Muscle layer of duodenum (tissue), 2 donors: ENCODE data around the gene SCGB3A2.

Experiments used
- H3K27ac ChIP-seq: one replicate; pipeline ENCODE4 v1.7.0; 2013; ENCODE audit warnings: mild to moderate bottlenecking, low read length
- H3K27me3 ChIP-seq: one replicate; pipeline ENCODE4 v1.7.0; 2013; ENCODE audit warnings: low read depth, mild to moderate bottlenecking, control low read depth, low read length
- H3K36me3 ChIP-seq, 2 donors: one replicate each; pipeline ENCODE4 v1.7.0; 2013; ENCODE audit warnings: low read length in 2 of 2, control low read depth in 1 of 2, mild to moderate bottlenecking in 1 of 2; ENCODE audit not compliant: insufficient read depth in 2 of 2, control insufficient read depth in 1 of 2
- H3K4me1 ChIP-seq, 2 donors: one replicate each; pipeline ENCODE4 v1.7.0; 2013; ENCODE audit warnings: low read length in 2 of 2, mild to moderate bottlenecking in 2 of 2, control low read depth in 1 of 2, moderate library complexity in 1 of 2; ENCODE audit not compliant: insufficient read depth in 2 of 2, control insufficient read depth in 1 of 2
- H3K4me3 ChIP-seq, 2 donors: one replicate each; pipeline ENCODE4 v1.7.0; 2013; ENCODE audit warnings: low read length in 2 of 2, low read depth in 1 of 2, mild to moderate bottlenecking in 1 of 2
- H3K9me3 ChIP-seq, 2 donors: one replicate each; pipeline ENCODE4 v1.7.0; 2013; ENCODE audit warnings: low read length in 2 of 2, control low read depth in 1 of 2, mild to moderate bottlenecking in 1 of 2; ENCODE audit not compliant: control insufficient read depth in 1 of 2
- donor health status: healthy.

SCGB3A2 gene

GRCh38 chr5:147853372-147853987 lies 25.0 kb upstream of the SCGB3A2 start:
- Histone ChIP-seq H3K27me3 (no peaks in the 10 kb centered on the region), H3K27ac (no peak overlapping the region), H3K9me3 (no peaks in the 10 kb centered on the region), H3K36me3 (no peaks in the 10 kb centered on the region), H3K4me1 (no peaks in the 10 kb centered on the region), H3K4me3 (no peak overlapping the region)

DNA sequence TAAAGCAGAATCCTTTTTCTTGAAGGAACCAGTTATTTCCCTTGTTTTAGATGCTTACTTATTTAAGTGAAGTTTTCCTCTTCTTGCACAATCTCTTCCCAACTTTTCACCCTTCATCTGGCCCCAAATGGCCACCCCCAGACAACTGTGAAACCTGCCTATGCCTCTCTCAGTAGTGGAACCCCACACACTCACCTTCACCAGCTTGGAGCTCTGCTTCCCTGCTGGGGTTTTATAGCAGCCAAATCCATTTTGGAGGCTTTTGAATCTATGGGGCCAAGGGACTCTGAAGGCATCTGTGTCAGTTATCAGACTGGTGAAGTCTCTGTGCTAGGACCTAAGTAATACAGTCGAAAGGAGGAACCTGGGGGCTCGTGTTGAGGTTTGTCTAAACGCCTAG lies 24.2 kb upstream of the SCGB3A2 start:
- Histone ChIP-seq H3K27ac (no peak overlapping the region), H3K4me1 (no peaks in the 10 kb centered on the region), H3K9me3 (no peaks in the 10 kb centered on the region), H3K4me3 (no peak overlapping the region), H3K27me3 (no peaks in the 10 kb centered on the region), H3K36me3 (no peaks in the 10 kb centered on the region)

GRCh38 chr5:147854894-147855773 lies 23.4 kb upstream of the SCGB3A2 start:
- Histone ChIP-seq H3K27me3 (no peaks in the 10 kb centered on the region), H3K27ac (no peak overlapping the region), H3K36me3 (no peaks in the 10 kb centered on the region), H3K4me3 (no peak overlapping the region), H3K9me3 (no peaks in the 10 kb centered on the region), H3K4me1 (no peaks in the 10 kb centered on the region)

GRCh38 chr5:147855774-147856069 lies 22.8 kb upstream of the SCGB3A2 start:
- Histone ChIP-seq H3K27ac (no peak overlapping the region), H3K4me1 (no peaks in the 10 kb centered on the region), H3K27me3 (no peaks in the 10 kb centered on the region), H3K4me3 (no peak overlapping the region), H3K36me3 (no peaks in the 10 kb centered on the region), H3K9me3 (no peaks in the 10 kb centered on the region)

- Histone ChIP-seq H3K4me1 (no peaks in the 10 kb centered on the region), H3K36me3 (no peaks in the 10 kb centered on the region), H3K27ac (no peak overlapping the region), H3K9me3 (no peaks in the 10 kb centered on the region), H3K4me3 (no peak overlapping the region), H3K27me3 (no peaks in the 10 kb centered on the region)
Measured at GRCh38 chr5:147856801-147857200, 21.7 kb upstream of the SCGB3A2 start.

- H3K4me3 ChIP-seq: no peak overlapping the region
Measured at GRCh38 chr5:147857302-147858129, 21.0 kb upstream of the SCGB3A2 start.

GRCh38 chr5:147858565-147858964 lies 19.9 kb upstream of the SCGB3A2 start:
- no peaks in the 10 kb centered on the region for H3K36me3 ChIP-seq
- peaks cover 0 to 4% of the 10 kb centered on the region in 2 donors for H3K4me1 ChIP-seq

More at GRCh38 chr5:147857302-147858129, 21.0 kb upstream of the SCGB3A2 start:
- no peak overlapping the region for H3K27ac ChIP-seq
- no peaks in the 10 kb centered on the region for H3K27me3 ChIP-seq
- H3K4me1 ChIP-seq: no peaks in the 10 kb centered on the region
- no peaks in the 10 kb centered on the region for H3K36me3 ChIP-seq
- H3K9me3 ChIP-seq: no peaks in the 10 kb centered on the region

DNA sequence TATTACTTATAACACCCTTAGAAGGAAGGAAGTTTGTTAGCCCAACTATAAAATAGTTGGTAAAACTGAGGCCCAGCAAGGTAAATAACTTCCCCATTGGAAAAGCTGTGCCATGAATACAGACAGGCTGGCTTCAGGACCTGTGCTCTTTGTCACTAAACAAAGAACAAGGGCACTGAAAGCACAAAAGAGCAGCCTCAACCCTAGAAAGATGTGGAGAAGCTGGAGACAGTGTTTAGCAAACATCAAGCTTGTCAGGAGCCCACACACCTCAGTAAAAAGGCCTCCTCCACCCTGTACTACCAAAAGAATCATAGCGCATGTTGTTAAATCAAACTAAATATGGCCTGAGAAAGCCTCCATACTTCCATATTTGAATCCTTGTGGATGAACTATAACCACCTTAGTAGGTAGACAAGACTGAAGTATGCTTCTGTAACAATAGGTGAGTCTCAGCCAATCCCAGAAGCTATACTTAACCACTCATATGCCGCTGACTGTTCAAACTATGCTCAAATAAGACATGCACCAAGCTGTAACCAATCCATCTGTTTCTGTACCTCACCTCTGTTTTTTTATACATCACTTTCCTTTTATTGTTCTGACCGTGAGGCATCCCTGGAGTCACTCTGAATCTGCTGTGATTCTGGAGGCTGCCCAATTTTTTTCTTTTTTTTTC lies 18.4 kb upstream of the SCGB3A2 start:
- Histone ChIP-seq H3K4me3 (no peak overlapping the region), H3K36me3 (no peaks in the 10 kb centered on the region), H3K27me3 (no peaks in the 10 kb centered on the region), H3K27ac (no peak overlapping the region), H3K9me3 (no peaks in the 10 kb centered on the region), H3K4me1 (peaks cover 0 to 11% of the 10 kb centered on the region in 2 donors)

More at GRCh38 chr5:147858565-147858964, 19.9 kb upstream of the SCGB3A2 start:
- no peaks in the 10 kb centered on the region for H3K9me3 ChIP-seq
- H3K27me3 ChIP-seq: no peaks in the 10 kb centered on the region
- H3K27ac ChIP-seq: no peak overlapping the region
- no peak overlapping the region for H3K4me3 ChIP-seq

GRCh38 chr5:147860641-147861025 lies 17.9 kb upstream of the SCGB3A2 start:
- Histone ChIP-seq H3K4me1 (peaks cover 0 to 11% of the 10 kb centered on the region in 2 donors), H3K27ac (no peak overlapping the region), H3K27me3 (no peaks in the 10 kb centered on the region), H3K36me3 (no peaks in the 10 kb centered on the region), H3K4me3 (no peak overlapping the region), H3K9me3 (no peaks in the 10 kb centered on the region)

DNA sequence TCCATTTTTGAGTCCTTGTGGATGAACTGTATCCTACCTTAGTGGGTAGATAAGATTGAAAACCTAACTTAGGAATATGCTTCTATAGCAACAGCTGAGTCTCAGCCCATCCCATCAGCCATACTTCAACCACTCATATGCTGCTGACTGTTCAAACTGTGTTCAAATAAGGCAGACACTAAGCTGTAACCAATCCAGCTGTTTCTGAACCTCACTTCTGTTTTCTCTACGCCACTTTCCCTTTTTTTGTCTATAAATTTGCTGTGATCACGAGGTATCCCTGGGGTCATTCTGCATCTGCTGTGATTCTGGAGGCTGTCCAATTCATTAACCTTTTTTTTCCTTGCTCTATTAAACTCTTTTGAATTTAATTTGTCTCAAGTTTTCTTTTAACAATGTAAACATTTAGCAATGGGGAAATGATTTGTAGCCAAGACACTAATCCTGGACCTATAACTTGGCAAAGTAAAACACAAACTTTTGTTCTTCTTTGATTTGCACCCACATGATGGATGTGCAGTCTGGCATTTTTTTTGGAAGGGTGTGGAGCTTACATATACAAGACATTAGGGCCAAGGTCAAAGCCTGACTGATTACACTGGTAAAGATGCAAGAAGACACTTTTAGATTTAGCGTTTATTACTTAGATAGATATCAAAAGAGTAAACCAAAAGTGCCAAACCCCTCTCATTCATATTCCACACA lies 14.9 kb upstream of the SCGB3A2 start:
- Histone ChIP-seq H3K27ac (no peak overlapping the region), H3K4me1 (peaks cover 0 to 11% of the 10 kb centered on the region in 2 donors), H3K36me3 (no peaks in the 10 kb centered on the region), H3K9me3 (no peaks in the 10 kb centered on the region), H3K4me3 (no peak overlapping the region), H3K27me3 (no peaks in the 10 kb centered on the region)
